ENCODE measurements around the gene FXYD5.

- TF ChIP-seq CTCF (IDR thresholded peaks at IDR 0.05) (no peak), EZH2 (IDR thresholded peaks at IDR 0.05; ENCODE audit: borderline replicate concordance, insufficient read depth, low read depth, low read length, poor library complexity, severe bottlenecking) (no peak)
Observed at GRCh38 chr19:35110974-35111373, 43.6 kb upstream of the FXYD5 start.

All from B cell (primary cell).